Neural crest cell (in vitro differentiated cells): Measurements from ENCODE around the gene ZBTB5. TPM values are rescaled to one million over a fixed set of nuclear protein-coding genes. Genes with fewer than 3 reads are reported as not detected.

ENCODE experiments used
- DNase-seq: peaks from one replicate; pipeline ENCODE4 v3.0.0; 2021; ENCODE audit warnings: low read depth, mixed read lengths, low spot score
- H3K27ac Mint-ChIP-seq: one replicate; pipeline ENCODE4 v1.8.0; 2021; ENCODE audit warnings: mild to moderate bottlenecking, mixed read lengths; ENCODE audit not compliant: unreplicated experiment
- H3K27me3 Mint-ChIP-seq: 2 replicates; pipeline ENCODE4 v1.8.0; 2021; ENCODE audit warnings: low read depth, mild to moderate bottlenecking, mixed read lengths
- H3K36me3 Mint-ChIP-seq: 2 replicates; pipeline ENCODE4 v1.8.0; 2021; ENCODE audit warnings: low read depth, mild to moderate bottlenecking, mixed read lengths
- H3K4me1 Mint-ChIP-seq: 2 replicates; pipeline ENCODE4 v1.8.0; 2021; ENCODE audit warnings: mixed read lengths
- H3K4me3 Mint-ChIP-seq: one replicate; pipeline ENCODE4 v1.8.0; 2021; ENCODE audit warnings: mild to moderate bottlenecking, mixed read lengths
- H3K9me3 Mint-ChIP-seq: 2 replicates; pipeline ENCODE4 v1.8.0; 2021; ENCODE audit warnings: mixed read lengths
- total RNA-seq: library from RNA; stranded (reverse); gene quantifications from 2 replicates; pipeline ENCODE4 v1.2.1, GENCODE V29; 2021
- TF ChIP-seq, protein P1 (sequence below): fragments of 200-600 bp; sonication (generic); conservative IDR thresholded peaks from 2 replicates; pipeline ENCODE4 v1.5.0; 2021; ENCODE audit warnings: antibody characterized with exemption, mild to moderate bottlenecking

The ZBTB5 gene
- total RNA-seq, 1 donor from 2014 or later, result 22.9 TPM

DNA sequence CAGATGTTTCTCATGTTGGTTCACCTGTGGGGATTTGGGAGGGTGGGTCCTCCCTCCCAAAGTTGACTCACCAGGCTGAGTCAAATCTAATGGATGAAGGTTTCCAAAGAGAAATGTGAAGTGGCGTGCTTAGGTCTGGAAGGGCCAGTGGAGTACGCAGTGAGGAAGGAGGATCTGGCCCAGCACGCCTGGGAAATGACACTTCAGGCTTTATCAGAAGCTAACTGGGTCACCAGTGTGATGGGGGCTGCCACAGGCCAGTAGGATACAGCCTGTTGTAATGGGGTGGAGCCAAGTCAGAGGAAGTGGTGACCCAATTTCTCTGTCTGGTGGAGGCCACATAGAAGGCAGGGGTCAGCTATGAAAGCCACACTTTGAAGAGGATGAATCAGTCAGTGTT, 38.5 kb upstream of the ZBTB5 start:
- TF ChIP-seq, protein P1, sequence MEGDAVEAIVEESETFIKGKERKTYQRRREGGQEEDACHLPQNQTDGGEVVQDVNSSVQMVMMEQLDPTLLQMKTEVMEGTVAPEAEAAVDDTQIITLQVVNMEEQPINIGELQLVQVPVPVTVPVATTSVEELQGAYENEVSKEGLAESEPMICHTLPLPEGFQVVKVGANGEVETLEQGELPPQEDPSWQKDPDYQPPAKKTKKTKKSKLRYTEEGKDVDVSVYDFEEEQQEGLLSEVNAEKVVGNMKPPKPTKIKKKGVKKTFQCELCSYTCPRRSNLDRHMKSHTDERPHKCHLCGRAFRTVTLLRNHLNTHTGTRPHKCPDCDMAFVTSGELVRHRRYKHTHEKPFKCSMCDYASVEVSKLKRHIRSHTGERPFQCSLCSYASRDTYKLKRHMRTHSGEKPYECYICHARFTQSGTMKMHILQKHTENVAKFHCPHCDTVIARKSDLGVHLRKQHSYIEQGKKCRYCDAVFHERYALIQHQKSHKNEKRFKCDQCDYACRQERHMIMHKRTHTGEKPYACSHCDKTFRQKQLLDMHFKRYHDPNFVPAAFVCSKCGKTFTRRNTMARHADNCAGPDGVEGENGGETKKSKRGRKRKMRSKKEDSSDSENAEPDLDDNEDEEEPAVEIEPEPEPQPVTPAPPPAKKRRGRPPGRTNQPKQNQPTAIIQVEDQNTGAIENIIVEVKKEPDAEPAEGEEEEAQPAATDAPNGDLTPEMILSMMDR, result no peak
- Mint-ChIP-seq H3K4me3 (no peak overlapping the region), H3K27me3 (no peaks in the 10 kb centered on the region), H3K36me3 (peaks cover 24% of the 10 kb centered on the region), H3K4me1 (no peaks in the 10 kb centered on the region), H3K9me3 (no peaks in the 10 kb centered on the region), H3K27ac (peak overlapping the region; percentile 40)
- DNase-seq, result no peak

DNA sequence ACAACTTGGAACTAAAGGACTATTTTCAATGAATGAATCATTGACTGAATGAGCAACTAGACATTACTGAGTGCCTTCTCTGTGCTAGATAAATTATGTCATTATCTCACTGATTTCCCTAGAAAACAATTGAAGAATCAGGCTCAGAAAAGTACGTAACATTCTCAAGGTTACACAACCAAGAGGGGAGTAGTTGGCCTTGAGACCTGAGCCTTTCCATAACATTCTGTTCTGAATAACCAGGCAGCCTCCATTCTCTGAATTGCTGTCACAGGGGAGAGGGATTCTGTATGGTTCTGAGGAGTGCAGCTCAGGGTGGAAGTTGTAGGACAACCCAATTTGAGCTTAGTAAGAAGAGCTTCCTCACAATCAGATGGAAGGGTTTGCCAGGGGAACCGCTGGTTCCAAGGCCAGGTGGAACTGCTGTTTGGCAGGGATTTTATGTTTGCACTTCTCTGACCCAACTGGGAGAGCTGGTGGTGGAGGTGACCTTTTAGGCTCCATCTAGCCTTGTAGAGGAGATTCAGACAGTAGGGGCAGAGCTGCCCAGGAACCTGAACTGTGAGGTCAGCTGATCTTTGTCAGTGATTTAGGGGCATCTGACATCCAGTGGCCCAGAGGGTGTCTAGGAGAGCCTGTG, 36.8 kb upstream of the ZBTB5 start:
- H3K27ac Mint-ChIP-seq, result no peak overlapping the region
- H3K4me3 Mint-ChIP-seq, result no peak overlapping the region
- TF ChIP-seq, protein P1, result no peak
- peaks cover 26% of the 10 kb centered on the region for H3K36me3 Mint-ChIP-seq
- no peaks in the 10 kb centered on the region for H3K4me1 Mint-ChIP-seq
- DNase-seq, result no peak
- H3K27me3 Mint-ChIP-seq, result no peaks in the 10 kb centered on the region
- no peaks in the 10 kb centered on the region for H3K9me3 Mint-ChIP-seq

DNA sequence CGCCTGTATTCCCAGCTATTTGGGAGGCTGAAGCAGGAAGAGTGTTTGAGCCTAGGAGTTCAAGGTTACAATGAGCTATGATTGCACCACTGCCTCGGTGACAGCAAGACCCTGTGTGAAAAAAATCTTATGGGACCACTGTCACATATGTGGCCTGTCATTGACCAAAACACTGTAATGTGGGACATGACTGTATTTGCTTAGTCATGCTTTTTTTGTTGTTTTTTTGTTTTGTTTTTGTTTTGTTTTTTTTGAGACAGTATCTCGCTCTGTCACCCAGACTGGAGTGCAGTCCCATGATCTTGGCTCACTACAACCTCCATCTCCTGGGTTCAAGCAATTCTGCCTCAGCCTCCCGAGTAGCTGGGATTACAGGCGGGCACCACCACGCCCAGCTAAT, 34.0 kb upstream of the ZBTB5 start:
- no peak for DNase-seq
- Mint-ChIP-seq H3K36me3 (peaks cover 39% of the 10 kb centered on the region), H3K27ac (no peak overlapping the region), H3K9me3 (no peaks in the 10 kb centered on the region), H3K27me3 (no peaks in the 10 kb centered on the region), H3K4me3 (no peak overlapping the region), H3K4me1 (no peaks in the 10 kb centered on the region)
- TF ChIP-seq, protein P1, result no peak

DNA sequence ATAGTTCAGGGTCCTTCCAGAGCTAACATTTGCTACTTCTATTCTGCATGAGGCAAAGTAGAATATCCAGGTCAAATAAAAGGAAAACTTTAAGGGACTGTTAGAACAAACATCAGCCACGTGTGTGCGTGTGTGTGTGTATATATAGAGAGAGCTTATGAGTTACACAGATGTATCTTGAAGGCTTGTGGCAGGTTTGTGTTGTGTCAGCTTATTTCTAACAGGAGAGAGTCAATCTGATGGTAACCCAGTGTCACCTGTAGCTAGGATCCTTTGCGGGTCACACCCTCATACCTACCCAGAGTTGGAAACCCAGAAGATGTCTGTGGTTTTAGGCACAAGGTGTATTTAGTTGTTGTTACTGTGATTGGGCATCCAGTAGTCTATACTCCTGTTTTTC, 33.2 kb upstream of the ZBTB5 start:
- no peak for DNase-seq
- H3K9me3 Mint-ChIP-seq, result no peaks in the 10 kb centered on the region
- TF ChIP-seq, protein P1, result no peak
- no peak overlapping the region for H3K27ac Mint-ChIP-seq
- H3K36me3 Mint-ChIP-seq, result peaks cover 36% of the 10 kb centered on the region
- no peak overlapping the region for H3K4me3 Mint-ChIP-seq
- no peaks in the 10 kb centered on the region for H3K27me3 Mint-ChIP-seq
- no peaks in the 10 kb centered on the region for H3K4me1 Mint-ChIP-seq

DNA sequence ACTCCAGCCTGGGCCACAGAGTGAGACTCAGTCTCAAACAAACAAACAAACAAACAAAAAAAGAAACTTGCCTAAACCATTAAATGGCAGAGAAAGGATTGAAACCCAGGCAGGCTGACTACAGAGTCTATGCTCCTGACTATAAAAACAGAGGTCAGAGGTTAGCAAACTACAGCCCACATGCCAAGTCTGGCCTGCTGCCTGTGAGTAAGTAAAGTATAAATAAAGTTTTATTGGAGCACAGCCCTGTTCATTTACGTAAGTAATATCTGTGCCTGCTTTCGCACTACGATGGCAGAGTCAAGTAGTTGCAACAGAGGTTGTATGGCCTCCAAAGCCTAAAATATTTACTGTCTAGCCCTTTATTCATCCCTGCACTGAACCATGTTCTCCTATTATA, 32.1 kb upstream of the ZBTB5 start:
- Mint-ChIP-seq H3K36me3 (peaks cover 37% of the 10 kb centered on the region), H3K27ac (no peak overlapping the region), H3K4me1 (no peaks in the 10 kb centered on the region), H3K27me3 (no peaks in the 10 kb centered on the region), H3K9me3 (no peaks in the 10 kb centered on the region), H3K4me3 (no peak overlapping the region)
- DNase-seq, result no peak
- TF ChIP-seq, protein P1, result no peak
